GM12873 (cell line): ENCODE data around the gene CD59.

Experiments used
- TF ChIP-seq, protein P1 (sequence below): IDR thresholded peaks from 2 replicates; pipeline ENCODE4 v1.5.1; 2012; ENCODE audit warnings: low read depth, mild to moderate bottlenecking, moderate library complexity, low read length, control low read depth; ENCODE audit not compliant: insufficient read depth; ENCODE audit errors: missing control alignments

The CD59 gene

DNA sequence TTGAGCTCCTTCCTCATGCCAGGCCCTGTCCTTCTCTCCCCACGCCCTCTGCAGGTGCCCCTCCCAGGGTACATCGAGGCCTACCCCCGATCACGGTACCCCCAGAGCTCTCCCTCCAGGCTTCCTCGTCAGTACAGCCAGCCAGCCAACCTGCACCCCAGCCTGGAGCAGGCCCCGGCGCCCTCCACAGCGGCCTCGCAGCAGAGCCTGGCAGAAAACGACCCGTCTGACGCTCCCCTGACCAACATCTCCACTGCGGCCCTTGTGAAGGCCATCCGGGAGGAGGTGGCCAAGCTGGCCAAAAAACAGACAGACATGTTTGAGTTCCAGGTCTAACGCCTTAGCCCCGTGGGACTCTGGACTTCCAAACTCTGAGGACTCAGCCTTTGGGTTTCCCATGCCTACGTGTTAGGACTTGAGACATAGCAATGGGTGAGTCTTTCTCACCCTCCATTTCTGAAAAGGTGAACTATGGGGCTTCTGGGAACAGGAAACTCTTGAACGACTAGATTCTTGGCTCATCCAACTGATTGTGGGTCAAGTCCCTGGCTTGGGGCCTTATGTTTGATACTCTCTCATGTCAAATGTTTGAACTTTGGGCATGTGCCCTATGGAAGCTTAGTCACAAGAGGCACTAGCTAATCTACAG, 68.3 kb downstream of the CD59 start:
- TF ChIP-seq, protein P1, sequence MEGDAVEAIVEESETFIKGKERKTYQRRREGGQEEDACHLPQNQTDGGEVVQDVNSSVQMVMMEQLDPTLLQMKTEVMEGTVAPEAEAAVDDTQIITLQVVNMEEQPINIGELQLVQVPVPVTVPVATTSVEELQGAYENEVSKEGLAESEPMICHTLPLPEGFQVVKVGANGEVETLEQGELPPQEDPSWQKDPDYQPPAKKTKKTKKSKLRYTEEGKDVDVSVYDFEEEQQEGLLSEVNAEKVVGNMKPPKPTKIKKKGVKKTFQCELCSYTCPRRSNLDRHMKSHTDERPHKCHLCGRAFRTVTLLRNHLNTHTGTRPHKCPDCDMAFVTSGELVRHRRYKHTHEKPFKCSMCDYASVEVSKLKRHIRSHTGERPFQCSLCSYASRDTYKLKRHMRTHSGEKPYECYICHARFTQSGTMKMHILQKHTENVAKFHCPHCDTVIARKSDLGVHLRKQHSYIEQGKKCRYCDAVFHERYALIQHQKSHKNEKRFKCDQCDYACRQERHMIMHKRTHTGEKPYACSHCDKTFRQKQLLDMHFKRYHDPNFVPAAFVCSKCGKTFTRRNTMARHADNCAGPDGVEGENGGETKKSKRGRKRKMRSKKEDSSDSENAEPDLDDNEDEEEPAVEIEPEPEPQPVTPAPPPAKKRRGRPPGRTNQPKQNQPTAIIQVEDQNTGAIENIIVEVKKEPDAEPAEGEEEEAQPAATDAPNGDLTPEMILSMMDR: no peak

GRCh38 chr11:33665350-33666106, 70.7 kb downstream of the CD59 start:
- TF ChIP-seq, protein P1: no peak

- TF ChIP-seq, protein P1: no peak
Observed at GRCh38 chr11:33664827-33665226, 71.4 kb downstream of the CD59 start.

DNA sequence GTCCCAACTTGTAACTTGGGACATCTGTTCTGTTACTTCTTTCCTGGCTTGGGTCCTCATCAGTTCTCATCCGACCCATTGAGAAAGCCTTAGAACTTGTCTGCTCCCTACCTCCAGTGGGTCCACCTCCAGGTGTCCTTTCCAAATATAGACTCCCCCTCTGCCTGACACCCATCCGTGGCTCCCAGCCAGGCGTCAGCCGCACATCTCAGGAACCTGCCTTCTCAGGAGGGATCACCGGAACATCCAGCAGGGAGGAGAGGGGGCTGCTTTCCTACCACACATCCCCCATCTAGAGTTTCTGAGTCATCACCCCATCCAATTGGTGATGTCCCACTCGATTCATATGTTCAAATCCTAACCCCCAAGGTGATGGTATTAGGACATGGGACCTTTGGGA, 72.1 kb downstream of the CD59 start:
- TF ChIP-seq, protein P1: no peak

GRCh38 chr11:33663121-33663520, 73.1 kb downstream of the CD59 start:
- TF ChIP-seq, protein P1: no peak

DNA sequence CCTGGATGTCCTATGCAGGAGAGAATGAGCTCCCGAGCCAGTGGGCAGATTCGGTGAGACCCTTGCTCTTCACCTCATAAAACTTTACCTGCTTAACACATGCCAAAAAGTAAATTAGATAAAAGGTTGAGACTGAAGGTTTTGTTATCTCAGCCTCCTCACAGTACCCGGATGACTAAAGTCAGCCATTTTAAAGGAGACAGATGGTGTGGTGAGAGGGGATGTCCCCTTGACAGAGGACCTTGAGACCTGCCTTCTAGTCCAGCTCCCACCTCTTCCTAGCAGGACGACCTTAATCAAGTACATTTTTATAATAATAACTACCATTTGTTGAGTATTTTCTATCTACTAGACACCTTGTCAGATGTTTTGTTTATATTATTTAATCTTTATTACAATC, 75.3 kb downstream of the CD59 start:
- TF ChIP-seq, protein P1: no peak

GRCh38 chr11:33659370-33660139, 76.7 kb downstream of the CD59 start:
- TF ChIP-seq, protein P1: no peak
